Loucy (cell line): Measurements from ENCODE around the gene NAP1L1.
A peak's percentile ranks its signal among the peaks of the same experiment; 100 is the strongest.

Experiments used
- H2AFZ ChIP-seq: fragments of 200-600 bp; sonication (generic); 2 replicates; pipeline ENCODE4 v1.6.0; 2016; ENCODE audit warnings: antibody characterized with exemption, mild to moderate bottlenecking, low read length, moderate library complexity
- H3F3A ChIP-seq: fragments of 200-600 bp; 2 replicates; pipeline ENCODE4 v1.6.0; 2016; ENCODE audit warnings: antibody characterized with exemption, low read depth, mild to moderate bottlenecking
- H3K27me3 ChIP-seq: fragments of 200-600 bp; sonication (generic); 2 replicates; pipeline ENCODE4 v1.6.1; 2014; ENCODE audit warnings: low read length, mild to moderate bottlenecking; ENCODE audit not compliant: insufficient read depth, poor library complexity, severe bottlenecking
- H3K36me3 ChIP-seq: fragments of 200-600 bp; sonication (generic); 2 replicates; pipeline ENCODE4 v1.6.1; 2016; ENCODE audit warnings: low read length; ENCODE audit not compliant: insufficient read depth
- H3K4me1 ChIP-seq: fragments of 200-600 bp; sonication (generic); 2 replicates; pipeline ENCODE4 v1.5.1; 2014; ENCODE audit warnings: low read length, mild to moderate bottlenecking; ENCODE audit not compliant: insufficient read depth, poor library complexity, severe bottlenecking
- H3K4me2 ChIP-seq: fragments of 200-600 bp; sonication (generic); 2 replicates; pipeline ENCODE4 v1.6.0; 2014; ENCODE audit warnings: antibody characterized with exemption, low read length, low read depth, mild to moderate bottlenecking; ENCODE audit not compliant: poor library complexity, severe bottlenecking
- H3K4me3 ChIP-seq: fragments of 200-600 bp; sonication (generic); 2 replicates; pipeline ENCODE4 v1.5.1; 2014; ENCODE audit warnings: low read length, mild to moderate bottlenecking, mixed read lengths; ENCODE audit not compliant: poor library complexity, severe bottlenecking
- H3K79me2 ChIP-seq: fragments of 200-600 bp; sonication (generic); 2 replicates; pipeline ENCODE4 v1.6.1; 2014; ENCODE audit warnings: low read length; ENCODE audit not compliant: insufficient read depth
- H3K9ac ChIP-seq: fragments of 200-600 bp; sonication (generic); 2 replicates; pipeline ENCODE4 v1.6.0; 2014; ENCODE audit warnings: mild to moderate bottlenecking, low read depth, low read length, moderate library complexity; ENCODE audit not compliant: poor library complexity, severe bottlenecking
- H3K9me2 ChIP-seq: fragments of 200-600 bp; sonication (generic); replicated peaks from 2 replicates; pipeline ENCODE4 v1.6.1; 2016; ENCODE audit warnings: low read depth, low read length, mixed read lengths
- H3K9me3 ChIP-seq: fragments of 200-600 bp; sonication (generic); 2 replicates; pipeline ENCODE4 v1.6.1; 2014; ENCODE audit warnings: mild to moderate bottlenecking, antibody characterized with exemption, low read length, low read depth; ENCODE audit not compliant: insufficient read depth
- H4K20me1 ChIP-seq: fragments of 200-600 bp; sonication (generic); 2 replicates; pipeline ENCODE4 v1.6.0; 2014; ENCODE audit warnings: antibody characterized with exemption, low read length, mild to moderate bottlenecking; ENCODE audit not compliant: insufficient read depth, poor library complexity, severe bottlenecking
- CTCF ChIP-seq: fragments of 200-600 bp; sonication (generic); conservative IDR thresholded peaks from 2 replicates; pipeline ENCODE4 v1.5.1; 2014; ENCODE audit warnings: mild to moderate bottlenecking, antibody characterized with exemption, low read length
- EZH2phosphoT487 ChIP-seq: fragments of 200-600 bp; IDR thresholded peaks from 2 replicates; pipeline ENCODE4 v1.6.1; 2018; ENCODE audit warnings: antibody characterized with exemption, mild to moderate bottlenecking, moderate library complexity, borderline replicate concordance

Gene NAP1L1

GRCh38 chr12:76083246-76083903, 1.1 kb downstream of the NAP1L1 start:
- peak overlapping the region; percentile 92 for H3K4me3 ChIP-seq
- H2AFZ ChIP-seq, result peak overlapping the region; percentile 86; the same call in 1 of the 2 replicates
- H3K79me2 ChIP-seq, result peaks cover 60% of the 10 kb centered on the region
- TF ChIP-seq EZH2phosphoT487 (no peak), CTCF (no peak)
- H3K9me2 ChIP-seq, result no peaks in the 10 kb centered on the region
- peak overlapping the region; percentile 94 for H3K4me2 ChIP-seq
- H3K4me1 ChIP-seq, result peaks cover 52% of the 10 kb centered on the region
- peaks cover 3% of the 10 kb centered on the region for H3K27me3 ChIP-seq
- peak overlapping the region; percentile 96 for H3K9ac ChIP-seq
- no peaks in the 10 kb centered on the region for H3K9me3 ChIP-seq
- H3K36me3 ChIP-seq, result no peaks in the 10 kb centered on the region
- H4K20me1 ChIP-seq, result peaks cover 58% of the 10 kb centered on the region
- H3F3A ChIP-seq, result no peaks in the 10 kb centered on the region; the same call in 1 of the 2 replicates

- Histone ChIP-seq H4K20me1 (peaks cover 72% of the 10 kb centered on the region), H3K9me2 (no peaks in the 10 kb centered on the region), H3K27me3 (peaks cover 3% of the 10 kb centered on the region), H3K4me1 (peaks cover 61% of the 10 kb centered on the region), H2AFZ (no peak overlapping the region), H3F3A (no peaks in the 10 kb centered on the region; the same call in 1 of the 2 replicates), H3K9ac (peak overlapping the region; percentile 96), H3K4me2 (peak overlapping the region; percentile 94), H3K36me3 (no peaks in the 10 kb centered on the region), H3K79me2 (peaks cover 75% of the 10 kb centered on the region), H3K4me3 (peak overlapping the region; percentile 92), H3K9me3 (no peaks in the 10 kb centered on the region)
- TF ChIP-seq EZH2phosphoT487, result no peak
- TF ChIP-seq CTCF, result no peak
These were observed 2.6 kb downstream of the NAP1L1 start for GRCh38 chr12:76081909-76082308.

GRCh38 chr12:76080729-76081415, 3.6 kb downstream of the NAP1L1 start:
- TF ChIP-seq CTCF (peak; percentile 58), EZH2phosphoT487 (no peak)
- H4K20me1 ChIP-seq, result peaks cover 81% of the 10 kb centered on the region
- H3K9ac ChIP-seq, result peak overlapping the region; percentile 96
- H3K4me2 ChIP-seq, result peak overlapping the region; percentile 94
- no peaks in the 10 kb centered on the region for H3K9me2 ChIP-seq
- H3K36me3 ChIP-seq, result no peaks in the 10 kb centered on the region
- no peaks in the 10 kb centered on the region for H3K9me3 ChIP-seq
- no peaks in the 10 kb centered on the region; the same call in 1 of the 2 replicates for H3F3A ChIP-seq
- no peak overlapping the region for H2AFZ ChIP-seq
- H3K27me3 ChIP-seq, result peaks cover 3% of the 10 kb centered on the region
- peaks cover 85% of the 10 kb centered on the region for H3K79me2 ChIP-seq
- H3K4me1 ChIP-seq, result peaks cover 62% of the 10 kb centered on the region
- peak overlapping the region; percentile 92 for H3K4me3 ChIP-seq
